HG03025 (cell line): Measurements from ENCODE around the gene NACAD.

Experiments used
- ATAC-seq: cut with Tn5 transposase; IDR thresholded peaks from one replicate; pipeline ENCODE4 v1.9.1; 2021; ENCODE audit warnings: mild to moderate bottlenecking, moderate library complexity; ENCODE audit not compliant: unreplicated experiment, low FRiP score

NACAD gene

DNA sequence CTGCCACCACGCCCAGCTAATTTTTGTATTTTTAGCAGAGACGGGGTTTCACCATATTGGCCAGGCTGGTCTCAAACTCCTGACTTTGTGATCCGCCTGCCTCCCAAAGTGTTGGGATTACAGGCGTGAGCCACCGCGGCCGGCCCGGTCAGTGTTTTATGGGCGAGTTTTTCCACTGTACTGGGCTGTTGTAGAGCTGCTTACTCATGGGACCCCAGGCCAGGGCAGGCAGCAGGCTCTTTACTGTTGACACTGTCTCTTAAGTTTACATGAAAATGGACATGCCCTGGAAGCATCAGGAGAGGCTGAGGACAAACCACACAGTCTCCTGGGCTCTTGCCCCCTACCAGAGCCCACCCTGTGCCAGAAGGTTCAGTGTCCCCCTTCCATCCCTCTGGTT, 11.2 kb downstream of the NACAD start:
- ATAC-seq = no peak

DNA sequence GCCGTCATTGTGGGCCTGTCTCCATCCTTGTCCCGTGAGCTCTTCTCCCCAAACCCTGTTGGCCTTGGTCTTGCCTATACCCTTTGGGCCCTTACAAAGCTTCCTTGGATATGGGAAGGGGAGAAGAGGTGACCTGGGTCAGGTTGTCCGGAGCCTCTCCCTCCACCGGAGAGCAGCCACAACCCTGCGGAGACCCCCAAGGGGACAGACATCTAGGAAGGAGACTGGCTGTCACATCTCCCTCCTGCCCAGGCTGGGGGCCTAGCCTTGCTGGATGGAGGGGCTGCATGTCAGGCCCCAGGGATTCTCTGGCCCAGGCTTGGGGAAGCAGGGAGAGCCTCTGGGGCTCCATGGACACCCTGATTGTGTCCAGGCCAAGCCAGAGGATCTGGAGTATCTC, 11.8 kb downstream of the NACAD start:
- no peak for ATAC-seq

- no peak for ATAC-seq
These were observed 12.6 kb downstream of the NACAD start for GRCh38 chr7:45075871-45076796.

GRCh38 chr7:45075355-45075644, 13.5 kb downstream of the NACAD start:
- ATAC-seq = no peak

DNA sequence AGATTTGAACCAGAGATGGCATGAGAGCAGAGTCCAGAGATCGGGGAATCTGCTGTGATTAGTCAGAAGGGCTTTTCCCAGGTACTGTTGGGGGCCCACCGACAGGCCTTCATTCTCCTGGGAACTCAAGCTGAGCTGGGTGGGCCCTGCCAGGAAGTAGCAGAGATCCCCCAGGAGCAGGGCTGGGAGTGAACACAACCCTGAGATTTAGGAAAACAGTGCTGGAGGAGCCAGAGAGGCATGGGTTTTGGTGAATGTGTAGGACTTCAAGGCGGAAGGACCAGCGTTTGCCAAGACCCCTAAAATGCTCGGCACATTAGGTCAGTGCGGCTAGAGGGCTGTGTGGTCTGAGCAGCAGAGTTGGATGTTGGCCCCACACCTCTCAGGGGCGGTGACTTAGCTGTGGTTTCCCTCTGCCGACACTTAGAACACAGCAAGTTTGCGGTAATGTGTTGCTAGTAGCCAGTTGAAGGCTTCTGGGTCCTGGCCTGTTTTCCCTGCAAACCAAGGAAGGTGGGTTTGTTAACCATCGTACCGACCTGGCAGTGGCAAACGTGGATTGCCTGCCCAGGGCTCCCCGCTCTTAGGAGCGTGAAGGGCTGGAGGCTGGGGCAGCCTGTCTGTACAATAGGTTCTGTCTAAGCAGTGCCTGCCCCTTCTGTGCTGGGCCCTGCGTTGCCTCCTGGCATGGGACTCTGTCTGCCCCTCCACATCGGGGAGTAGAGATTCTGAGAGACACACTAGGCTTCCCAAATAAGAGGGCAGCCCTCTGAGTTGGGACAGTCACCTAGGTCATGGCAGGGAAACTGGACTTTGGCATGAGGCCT, 14.0 kb downstream of the NACAD start:
- no peak for ATAC-seq

DNA sequence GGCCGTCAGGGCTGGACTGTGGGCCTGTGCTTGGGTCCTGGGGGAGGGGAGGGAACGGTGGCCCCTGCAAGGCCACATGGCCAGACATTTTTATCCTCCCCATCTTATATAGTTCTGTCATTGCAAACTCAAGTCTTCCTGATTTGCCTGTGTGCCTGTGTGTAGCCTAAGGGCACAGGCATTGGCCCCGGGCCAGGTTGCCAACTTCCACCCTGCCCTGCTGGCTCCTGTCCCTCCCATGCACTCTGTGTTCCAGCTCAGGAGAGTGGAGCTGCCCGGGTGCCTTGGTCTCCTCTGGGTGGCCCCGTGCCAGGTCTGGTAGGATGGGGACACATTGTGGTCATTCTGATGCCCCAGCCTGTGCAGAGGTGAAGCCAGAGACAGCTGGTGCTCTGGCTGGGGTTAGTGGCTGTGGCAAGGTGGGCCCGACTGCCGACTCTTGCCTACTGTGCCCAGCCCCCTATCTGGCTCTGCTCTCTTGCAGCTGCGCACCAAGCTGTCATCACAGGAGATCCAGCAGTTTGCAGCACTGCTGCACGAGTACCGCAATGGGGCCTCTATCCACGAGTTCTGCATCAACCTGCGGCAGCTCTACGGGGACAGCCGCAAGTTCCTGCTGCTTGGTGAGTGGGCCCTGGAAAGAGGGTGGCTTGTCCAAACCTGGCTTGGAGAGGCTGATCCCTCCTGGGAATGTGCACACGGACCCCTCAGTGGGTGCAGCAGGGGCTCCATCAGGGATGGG, 14.8 kb downstream of the NACAD start:
- ATAC-seq = no peak

- no peak for ATAC-seq
These were observed 15.6 kb downstream of the NACAD start for GRCh38 chr7:45073031-45073785.

DNA sequence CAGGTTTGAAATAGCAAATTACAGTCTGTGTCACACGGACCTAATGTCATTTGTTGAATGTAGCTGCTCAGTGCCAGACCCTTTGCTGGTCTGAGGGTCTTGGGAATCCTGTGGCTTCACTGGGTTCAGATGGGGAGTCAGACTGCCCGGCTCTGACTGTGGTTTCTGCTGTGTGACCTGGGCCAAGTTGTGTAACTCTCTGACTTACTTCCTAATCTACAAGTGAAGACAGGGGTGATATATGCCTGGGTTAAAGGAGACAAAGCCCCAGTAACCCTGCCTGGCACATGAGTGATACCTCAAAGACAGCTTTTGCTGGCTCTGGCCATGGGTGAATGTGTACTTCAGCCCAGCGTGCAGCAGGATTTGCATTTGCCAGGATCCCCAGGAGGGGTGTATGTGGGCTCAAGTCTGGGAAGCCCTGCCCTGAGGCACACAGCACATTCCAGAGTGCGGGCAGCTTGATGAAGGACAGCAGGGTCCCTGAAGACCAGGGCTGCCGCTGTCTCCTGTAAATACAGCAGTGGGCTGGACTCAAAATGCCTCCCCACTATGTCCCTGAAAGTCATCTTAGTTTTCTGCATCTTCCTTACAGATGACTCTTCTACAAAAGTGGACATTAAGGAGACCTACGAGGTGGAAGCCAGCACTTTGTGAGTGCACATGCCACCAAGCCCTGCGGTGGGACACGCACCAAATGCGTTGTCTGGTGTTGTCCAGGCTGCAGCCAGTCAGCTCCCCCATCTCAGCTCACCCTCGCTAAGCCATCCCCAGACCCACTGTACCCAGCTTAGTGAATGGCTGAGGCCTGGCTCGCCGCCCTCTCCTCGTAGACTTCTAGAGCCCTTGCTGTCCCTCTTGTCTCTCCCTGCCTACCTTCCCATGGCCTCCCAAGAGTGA, 16.4 kb downstream of the NACAD start:
- no peak for ATAC-seq

DNA sequence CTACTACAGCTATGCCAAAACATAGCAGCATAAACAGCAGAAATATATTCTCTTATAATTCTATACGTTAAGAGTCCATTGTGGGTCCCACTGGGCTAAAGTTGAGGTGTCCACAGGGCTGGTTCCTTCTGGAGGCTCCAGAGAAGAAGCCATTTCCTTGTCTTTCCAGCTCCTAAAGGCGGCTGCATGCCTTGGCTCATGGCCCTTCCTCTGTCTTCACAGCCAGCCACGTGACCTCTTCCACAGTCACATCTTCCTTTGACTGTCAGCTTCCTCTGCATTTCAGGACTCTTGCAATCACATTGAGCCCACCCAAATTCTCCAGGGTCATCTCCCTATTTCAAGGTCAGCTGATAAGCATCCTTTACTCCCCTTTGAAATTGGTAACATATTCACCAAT, 17.2 kb downstream of the NACAD start:
- ATAC-seq = no peak

- ATAC-seq = no peak
These were observed 18.5 kb downstream of the NACAD start for GRCh38 chr7:45070254-45070642.

- no peak for ATAC-seq
These were observed 19.1 kb downstream of the NACAD start for GRCh38 chr7:45069444-45070253.

- ATAC-seq = no peak
These were observed 20.3 kb downstream of the NACAD start for GRCh38 chr7:45068236-45069023.

- ATAC-seq = no peak
These were observed 21.2 kb downstream of the NACAD start for GRCh38 chr7:45067582-45067981.

DNA sequence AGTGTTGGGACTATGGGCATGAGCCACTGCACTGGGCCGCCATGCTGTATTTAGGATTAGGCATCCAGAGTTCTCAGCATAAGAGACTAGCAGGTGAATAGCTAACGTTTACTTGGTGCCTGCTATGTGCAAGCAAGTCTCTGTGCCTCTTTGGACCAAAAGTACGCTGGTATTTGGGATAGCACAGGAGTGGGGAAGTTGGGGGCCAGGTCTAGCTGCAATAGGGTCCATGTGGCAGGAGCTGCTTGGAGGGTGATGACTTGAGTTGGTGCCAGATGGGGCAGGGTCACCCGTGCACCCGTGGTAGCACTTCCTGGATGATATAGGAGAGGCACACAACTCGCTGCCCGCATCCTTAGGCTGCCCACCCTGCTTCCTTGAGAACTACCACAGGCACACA, 22.4 kb downstream of the NACAD start:
- ATAC-seq = no peak

DNA sequence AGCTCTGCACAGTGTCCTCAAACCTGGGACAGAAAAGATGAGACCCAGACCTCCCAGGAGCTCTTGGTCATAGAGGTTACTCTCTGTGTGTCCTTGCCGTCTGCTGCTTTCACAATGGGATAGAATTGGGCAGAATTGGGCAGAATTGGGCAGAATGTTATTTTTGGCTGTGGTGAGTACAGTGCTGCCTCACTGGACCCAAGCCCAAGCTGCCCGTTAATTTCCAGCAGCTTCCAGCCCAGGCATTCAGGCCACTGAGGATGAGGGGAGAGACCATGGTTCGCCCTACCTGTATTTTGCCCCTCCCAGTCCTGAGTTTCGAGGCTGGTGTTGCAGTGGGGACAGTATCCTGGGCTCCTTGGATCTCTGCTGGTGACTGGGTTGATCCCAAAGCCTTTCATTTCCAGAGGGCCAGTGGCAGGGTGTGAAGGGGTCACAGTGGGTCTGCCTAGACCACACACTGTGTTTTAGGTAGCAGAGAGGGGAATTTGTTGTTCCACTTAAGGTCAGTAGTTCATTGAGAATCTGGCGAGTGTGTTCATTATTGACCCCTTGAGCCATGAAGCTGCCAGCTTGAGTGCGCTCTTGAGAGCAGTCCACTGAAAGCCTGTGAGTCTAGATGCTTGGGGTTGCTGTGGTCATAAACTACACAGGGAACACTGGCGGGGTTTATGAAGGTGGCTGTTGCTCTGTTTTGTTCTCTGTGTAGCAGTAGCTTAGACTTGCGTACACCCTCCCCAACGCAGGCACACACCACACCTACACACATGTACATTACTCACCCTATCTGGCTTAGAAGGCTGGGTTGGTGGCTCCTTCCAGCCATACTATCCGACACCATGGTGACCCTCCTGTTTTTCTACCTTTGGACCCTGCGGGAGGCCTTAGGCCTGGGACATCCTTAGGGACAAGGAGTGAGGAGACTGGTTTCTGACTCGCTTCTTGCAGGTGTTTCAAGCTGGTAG, 23.5 kb downstream of the NACAD start:
- no peak for ATAC-seq

DNA sequence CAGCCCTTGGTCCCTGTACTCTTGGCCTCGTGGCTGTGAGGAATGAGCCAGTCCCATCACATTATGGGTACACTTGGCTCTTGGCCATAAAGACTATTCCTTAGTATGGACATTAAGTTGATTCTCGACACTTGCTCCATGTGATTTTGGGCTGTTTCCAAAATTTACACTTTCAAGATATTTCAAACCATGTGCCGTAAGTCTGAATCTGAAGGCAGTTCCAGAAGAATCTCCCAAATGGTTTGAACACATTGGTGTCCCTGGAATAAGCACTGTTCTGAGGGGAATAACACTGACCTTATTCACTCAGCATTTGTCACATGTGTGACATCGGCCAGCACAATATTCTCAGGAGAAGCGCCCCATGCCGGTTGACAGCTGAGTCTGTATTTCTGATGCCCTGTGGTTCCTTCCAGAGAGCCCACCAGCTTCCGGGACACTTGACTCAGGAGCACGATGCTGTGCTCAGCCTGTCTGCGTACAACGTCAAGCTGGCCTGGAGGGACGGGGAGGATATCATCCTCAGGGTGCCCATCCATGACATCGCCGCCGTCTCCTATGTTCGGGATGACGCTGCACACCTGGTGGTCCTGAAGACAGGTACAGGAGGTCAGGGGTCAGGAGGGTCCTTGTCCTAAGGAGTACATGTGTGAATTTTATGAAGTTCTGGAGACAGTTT, 24.6 kb downstream of the NACAD start:
- ATAC-seq = no peak
